Measurements from ENCODE around the gene TYRP1. TPM values are rescaled to one million over a fixed set of nuclear protein-coding genes. Genes with fewer than 3 reads are reported as not detected.

TYRP1 gene
- total RNA-seq, 1 experiment from 2014 or later = 1.5 TPM

GRCh38 chr9:12748954-12749353 lies 55.8 kb downstream of the TYRP1 start:
- no peak for TF ChIP-seq CTCF (conservative IDR thresholded peaks at IDR 0.05; ENCODE audit: low read depth, low read length)
- no peak for TF ChIP-seq EZH2 (IDR thresholded peaks at IDR 0.05; ENCODE audit: borderline replicate concordance, low read depth, low read length, poor library complexity, severe bottlenecking)
- DNase-seq (ENCODE audit: low spot score) = no peak
- Histone ChIP-seq H3K27me3 (replicated peaks; ENCODE audit: insufficient read depth, low read depth, low read length, poor library complexity) (no peaks in the 10 kb centered on the region), H3K4me1 (ENCODE audit: insufficient read depth, low read length, poor library complexity, severe bottlenecking) (no peaks in the 10 kb centered on the region), H3K27ac (ENCODE audit: low read depth, low read length, poor library complexity, severe bottlenecking) (no peak overlapping the region), H3K4me3 (ENCODE audit: low read depth, low read length, poor library complexity, severe bottlenecking) (no peak overlapping the region), H3K36me3 (ENCODE audit: insufficient read depth, low read length, poor library complexity, severe bottlenecking) (no peaks in the 10 kb centered on the region), H3K9me3 (ENCODE audit: low read depth, low read length, poor library complexity, severe bottlenecking) (no peaks in the 10 kb centered on the region)
- intact Hi-C loops (cut with micrococcal nuclease; ENCODE audit: unreplicated experiment) = no loop called here
- no TSS peak for BruUV-seq (replicated peaks)
- POLR2A ChIA-PET (ENCODE audit: low non-redundant PET) = no interaction called here
- CTCF ChIA-PET = no interaction called here

- ChIA-PET CTCF (no interaction called here), POLR2A (ENCODE audit: low non-redundant PET) (no interaction called here)
- H3K27me3 ChIP-seq (replicated peaks; ENCODE audit: insufficient read depth, low read depth, low read length, poor library complexity) = no peaks in the 10 kb centered on the region
- H3K4me1 ChIP-seq (ENCODE audit: insufficient read depth, low read length, poor library complexity, severe bottlenecking) = no peaks in the 10 kb centered on the region
- no peak overlapping the region for H3K27ac ChIP-seq (ENCODE audit: low read depth, low read length, poor library complexity, severe bottlenecking)
- H3K9me3 ChIP-seq (ENCODE audit: low read depth, low read length, poor library complexity, severe bottlenecking) = no peaks in the 10 kb centered on the region
- no peak for DNase-seq (ENCODE audit: low spot score)
- BruUV-seq (replicated peaks) = no TSS peak
- no peaks in the 10 kb centered on the region for H3K36me3 ChIP-seq (ENCODE audit: insufficient read depth, low read length, poor library complexity, severe bottlenecking)
- TF ChIP-seq EZH2 (IDR thresholded peaks at IDR 0.05; ENCODE audit: borderline replicate concordance, low read depth, low read length, poor library complexity, severe bottlenecking) (no peak), CTCF (conservative IDR thresholded peaks at IDR 0.05; ENCODE audit: low read depth, low read length) (no peak)
- H3K4me3 ChIP-seq (ENCODE audit: low read depth, low read length, poor library complexity, severe bottlenecking) = no peak overlapping the region
- intact Hi-C loops (cut with micrococcal nuclease; ENCODE audit: unreplicated experiment) = no loop called here
Measured at GRCh38 chr9:12753931-12754330, 60.7 kb downstream of the TYRP1 start.

DNA sequence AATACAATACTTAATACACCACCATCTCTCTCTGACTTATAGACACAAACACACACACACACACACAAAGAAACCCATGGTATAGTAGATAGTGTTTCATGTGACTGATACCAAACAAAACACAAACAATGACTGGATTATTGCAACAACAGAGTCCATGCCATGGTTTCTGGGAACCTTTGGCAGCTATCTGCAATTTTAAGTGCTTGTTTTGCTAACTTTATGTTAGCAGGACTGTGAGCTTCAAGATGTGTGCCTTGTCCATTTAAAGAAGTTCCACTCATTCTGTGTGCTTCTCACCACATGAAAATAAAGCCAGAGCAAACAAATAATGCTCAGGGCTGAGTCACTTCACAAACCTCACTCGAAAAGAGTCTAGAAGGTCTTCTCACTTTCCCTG lies 66.6 kb downstream of the TYRP1 start:
- Histone ChIP-seq H3K4me1 (ENCODE audit: insufficient read depth, low read length, poor library complexity, severe bottlenecking) (no peaks in the 10 kb centered on the region), H3K36me3 (ENCODE audit: insufficient read depth, low read length, poor library complexity, severe bottlenecking) (no peaks in the 10 kb centered on the region), H3K27me3 (replicated peaks; ENCODE audit: insufficient read depth, low read depth, low read length, poor library complexity) (no peaks in the 10 kb centered on the region), H3K27ac (ENCODE audit: low read depth, low read length, poor library complexity, severe bottlenecking) (no peak overlapping the region), H3K9me3 (ENCODE audit: low read depth, low read length, poor library complexity, severe bottlenecking) (no peaks in the 10 kb centered on the region), H3K4me3 (ENCODE audit: low read depth, low read length, poor library complexity, severe bottlenecking) (no peak overlapping the region)
- DNase-seq (ENCODE audit: low spot score) = no peak
- intact Hi-C loops (cut with micrococcal nuclease; ENCODE audit: unreplicated experiment) = no loop called here
- CTCF ChIA-PET = no interaction called here
- POLR2A ChIA-PET (ENCODE audit: low non-redundant PET) = no interaction called here
- TF ChIP-seq EZH2 (IDR thresholded peaks at IDR 0.05; ENCODE audit: borderline replicate concordance, low read depth, low read length, poor library complexity, severe bottlenecking) (no peak), CTCF (conservative IDR thresholded peaks at IDR 0.05; ENCODE audit: low read depth, low read length) (no peak)
- BruUV-seq (replicated peaks) = no TSS peak

Other genes starting within 250 kb of the TYRP1 start
- gene LURAP1L, start 81.6 kb downstream of the TYRP1 start, total RNA-seq (2021) = 0.60 and 0.96 TPM in 2 replicates

Measured in A673 (cell line).